Glomerular visceral epithelial cell (primary cell): ENCODE data around the gene PSMB8.
"Not testable (repeated sequence)": the region's sequence is repeated elsewhere in the genome, so short reads cannot be mapped to it uniquely, and the experiment has no call there.

Source experiments
- DNase-seq: peaks from one replicate; pipeline ENCODE4 v3.0.0-alpha.2; 2016; ENCODE audit errors: extremely low spot score

PSMB8 gene

GRCh38 chr6:32837651-32838113 lies 6.2 kb downstream of the PSMB8 start:
- DNase-seq: peak; percentile 34

- no peak for DNase-seq
These were observed 7.0 kb downstream of the PSMB8 start for GRCh38 chr6:32836873-32837272.

DNA sequence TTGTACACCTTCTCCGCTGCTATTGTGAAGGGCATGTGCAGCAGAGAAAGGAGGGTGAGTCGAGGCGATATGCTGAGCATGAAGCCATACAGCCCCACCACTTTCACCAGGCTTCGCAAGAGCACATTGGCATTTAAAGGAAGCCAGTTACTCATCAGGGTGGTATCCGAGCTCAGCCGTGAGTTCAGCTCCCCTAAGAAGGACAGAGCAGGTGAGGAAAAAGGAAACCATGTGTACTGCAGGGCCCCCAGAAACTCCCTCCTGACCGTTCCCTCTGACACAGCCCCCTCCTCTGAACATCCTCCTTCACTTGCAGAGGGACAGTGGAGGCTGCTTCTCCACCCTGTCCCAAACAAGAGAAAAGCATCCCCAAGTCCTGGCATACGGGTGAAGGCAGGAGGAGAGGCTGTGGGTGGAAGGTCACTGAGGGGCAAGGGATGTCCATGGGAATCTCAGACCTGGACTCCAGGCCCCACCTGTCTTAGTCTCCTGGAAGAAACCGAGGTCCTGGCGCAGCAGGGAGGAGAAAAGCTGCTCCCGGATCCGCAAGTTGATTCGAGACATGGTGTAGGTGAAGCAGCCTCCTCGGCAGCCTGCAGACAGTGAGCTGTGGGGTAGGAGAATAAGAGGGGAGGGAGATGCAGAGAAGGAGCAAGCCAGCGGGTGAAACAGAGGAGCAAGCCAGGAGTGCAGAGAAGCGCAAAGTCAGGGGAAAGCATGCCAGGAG lies 8.5 kb downstream of the PSMB8 start:
- no peak for DNase-seq

GRCh38 chr6:32833664-32834063 lies 10.2 kb downstream of the PSMB8 start:
- DNase-seq: no peak

DNA sequence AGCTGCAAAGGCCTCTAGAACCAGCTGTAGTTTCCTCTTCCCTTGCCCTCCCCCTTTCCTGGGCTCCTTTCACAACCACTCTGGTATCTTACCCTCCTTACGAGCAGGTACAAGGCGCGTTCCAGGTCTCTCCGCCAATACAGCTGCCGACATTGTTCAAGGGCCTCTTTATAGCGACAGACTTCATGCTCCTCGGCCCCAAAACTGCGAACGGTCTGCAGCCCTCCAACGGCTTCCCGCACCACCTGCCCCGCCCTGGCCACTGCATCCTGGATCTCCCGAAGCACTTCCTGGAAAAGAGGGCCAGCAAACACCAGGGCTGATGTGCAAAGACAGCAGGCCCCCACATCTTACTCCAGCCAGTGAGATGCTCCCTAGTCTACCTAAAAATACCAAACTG lies 11.3 kb downstream of the PSMB8 start:
- DNase-seq: no peak

DNA sequence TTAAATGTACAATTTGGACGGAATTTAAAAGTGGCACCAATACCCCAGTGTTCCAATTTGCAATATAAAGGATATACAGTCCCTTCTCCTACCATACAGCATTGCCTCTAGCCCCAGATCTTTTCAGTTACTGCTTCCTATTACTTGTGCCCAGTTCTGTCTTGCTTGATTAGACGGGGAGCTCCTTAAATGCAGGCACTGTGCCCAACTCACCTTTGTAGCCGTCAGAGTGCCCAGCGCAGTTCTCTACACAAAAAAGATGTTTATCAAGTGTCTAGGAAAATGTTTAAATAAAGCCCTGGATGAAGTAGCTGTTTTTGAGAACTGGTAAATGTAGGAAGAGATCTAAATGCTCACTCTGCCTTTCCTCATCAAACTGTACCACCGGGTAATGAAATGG lies 12.9 kb downstream of the PSMB8 start:
- DNase-seq: no peak

- DNase-seq: no peak
These were observed 13.8 kb downstream of the PSMB8 start for GRCh38 chr6:32830017-32830416.

DNA sequence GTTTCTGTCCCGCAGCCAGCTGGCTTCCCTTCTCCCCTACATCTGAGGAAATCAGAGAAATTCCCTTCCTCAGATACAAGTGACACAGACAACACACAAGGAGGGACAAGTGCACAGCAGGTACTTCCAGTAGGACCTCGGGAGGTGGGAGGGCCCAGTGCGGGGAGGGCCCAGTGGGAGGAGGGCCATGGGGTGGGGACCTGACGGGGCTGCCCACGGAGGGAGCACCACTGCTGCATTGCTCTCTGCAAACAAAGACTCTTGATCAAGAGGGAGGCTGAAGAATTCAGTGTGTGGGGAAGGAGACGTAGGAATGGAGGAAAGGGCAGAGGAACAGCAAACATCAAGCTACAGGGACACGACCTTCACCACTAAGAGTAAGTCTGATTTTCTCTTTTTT lies 14.4 kb downstream of the PSMB8 start:
- DNase-seq: no peak

DNA sequence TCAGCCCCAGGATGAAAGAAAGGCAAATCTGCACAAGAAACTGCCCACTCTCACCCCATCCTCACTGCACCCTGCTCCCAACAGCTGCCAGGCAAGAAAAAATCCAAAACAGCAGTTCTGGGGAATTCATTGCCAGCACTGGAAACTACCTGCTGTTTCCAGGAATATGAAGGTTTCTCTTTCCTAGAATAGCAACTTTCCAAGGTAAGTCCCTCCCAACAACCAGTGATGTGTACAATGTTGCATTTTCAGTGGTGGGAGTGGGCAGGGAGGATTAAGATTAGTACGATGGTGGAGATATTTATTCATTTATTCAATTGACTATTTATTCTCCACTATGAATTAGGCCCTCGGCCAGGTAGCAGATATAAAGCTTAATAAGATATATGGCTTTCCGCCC lies 16.8 kb downstream of the PSMB8 start:
- no peak for DNase-seq

DNA sequence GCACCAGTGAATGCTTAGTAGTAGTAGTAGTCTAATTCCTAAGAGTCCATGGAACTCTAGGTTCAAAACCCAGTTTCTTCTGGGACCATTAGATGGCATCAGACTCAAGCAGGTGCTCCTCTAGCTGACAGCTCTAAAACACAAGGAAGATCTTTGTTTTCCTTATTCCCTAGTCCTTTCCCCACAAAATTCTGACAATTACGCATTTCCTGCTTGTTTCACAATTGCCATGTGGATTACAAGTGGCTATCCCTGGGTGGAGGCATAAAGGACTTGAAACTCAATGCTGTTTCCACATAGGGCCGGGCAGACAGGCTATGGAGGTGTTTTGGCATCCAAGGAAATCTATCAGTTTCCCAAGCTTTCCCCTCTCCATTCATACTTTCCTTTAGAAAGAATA lies 17.9 kb downstream of the PSMB8 start:
- DNase-seq: no peak

DNA sequence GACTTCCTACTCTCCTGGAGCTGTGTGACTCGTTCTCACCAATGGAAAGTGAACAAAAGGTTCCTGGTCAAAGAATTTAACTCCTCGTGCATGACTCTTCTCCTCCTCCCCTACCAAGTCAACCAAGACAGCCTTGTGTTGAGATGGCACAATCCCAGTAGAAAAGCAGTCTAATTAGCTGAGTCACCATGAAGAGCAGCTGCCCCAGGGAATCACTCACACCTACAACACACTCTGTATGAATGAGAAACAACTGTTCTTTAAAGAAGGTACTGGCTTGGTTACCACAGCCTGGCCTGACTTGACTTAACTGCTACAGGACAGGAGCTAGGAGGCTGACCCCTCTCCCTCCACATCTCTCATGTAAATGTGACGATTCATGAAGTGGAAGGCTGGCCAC lies 24.1 kb downstream of the PSMB8 start:
- peak; percentile 88 for DNase-seq

- no peak for DNase-seq
These were observed 25.0 kb downstream of the PSMB8 start for GRCh38 chr6:32818867-32819266.

DNA sequence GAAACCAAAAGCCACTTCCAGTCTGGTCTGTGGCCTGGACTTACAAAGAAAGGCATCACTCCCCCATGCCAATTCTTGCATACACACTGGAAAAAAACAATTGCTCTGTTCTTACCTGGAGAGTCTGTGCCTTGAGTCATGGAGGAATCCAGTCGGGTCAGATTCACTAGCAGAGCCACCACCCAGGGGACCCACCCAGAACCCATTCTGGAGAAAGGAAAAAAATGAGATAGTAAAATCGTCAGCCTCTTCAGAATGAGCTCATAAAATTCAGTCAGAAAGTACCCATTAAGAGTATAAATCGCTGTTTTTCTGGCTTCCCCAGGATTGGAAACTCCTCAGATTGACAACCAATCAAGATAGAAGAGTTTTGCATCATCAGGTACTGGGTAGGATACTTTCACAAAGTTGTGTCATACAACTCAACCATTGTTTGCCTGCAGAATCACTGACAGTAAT lies 27.1 kb downstream of the PSMB8 start, which contains the start of gene HLA-DOB:
TSS of gene HLA-DOB (minus strand) at position 257 of the 459 bp plus-strand sequence. CDS start at position 206, 51 bp downstream.
- no peak for DNase-seq

- DNase-seq: no peak
These were observed 27.9 kb downstream of the PSMB8 start for GRCh38 chr6:32815996-32816395.

GRCh38 chr6:32815115-32815514 lies 28.7 kb downstream of the PSMB8 start:
- DNase-seq: peak; percentile 17

GRCh38 chr6:32814145-32814544 lies 29.7 kb downstream of the PSMB8 start:
- no peak for DNase-seq

DNA sequence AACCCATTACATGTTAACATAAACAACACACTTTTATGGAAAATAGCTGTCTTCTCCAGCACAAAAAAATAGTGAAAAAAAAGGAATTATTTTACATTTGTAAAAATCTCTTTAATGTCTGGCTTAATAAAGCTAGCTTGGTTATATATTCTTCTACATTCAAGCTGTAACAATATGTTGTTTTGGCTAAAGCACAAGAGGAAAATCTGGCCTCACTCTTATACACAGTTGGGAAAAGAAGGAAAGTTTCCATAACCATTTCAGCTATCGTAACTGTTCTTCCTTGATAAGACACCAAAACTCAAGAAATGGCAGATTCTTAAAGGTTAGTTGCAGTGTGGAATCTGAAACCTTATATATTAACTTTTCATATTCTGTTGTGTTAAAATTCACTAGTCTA lies 34.7 kb downstream of the PSMB8 start:
- no peak for DNase-seq

- DNase-seq: no peak
These were observed 36.7 kb downstream of the PSMB8 start for GRCh38 chr6:32807020-32807580.

GRCh38 chr6:32805404-32805803 lies 38.4 kb downstream of the PSMB8 start:
- DNase-seq: not testable (repeated sequence)

- DNase-seq: no peak
These were observed 40.4 kb downstream of the PSMB8 start for GRCh38 chr6:32803416-32803815.

DNA sequence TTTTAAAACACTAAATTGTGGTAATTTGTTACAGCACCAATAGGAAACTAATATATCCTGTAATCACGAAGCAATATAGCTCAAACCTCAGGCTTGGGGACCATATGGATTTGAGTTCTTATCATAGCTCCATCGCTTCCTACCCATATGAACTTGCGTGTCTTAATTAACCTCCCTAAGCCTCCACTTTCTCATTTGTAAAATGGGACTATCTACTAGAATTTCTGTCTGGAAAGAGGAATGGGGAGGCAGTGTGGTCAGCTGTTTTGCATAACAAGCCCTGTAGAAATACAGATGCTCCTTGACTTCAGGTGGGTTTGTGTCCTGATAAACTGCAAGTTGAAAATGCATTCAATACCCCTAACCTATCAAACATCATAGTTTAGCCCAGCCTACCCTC lies 44.1 kb downstream of the PSMB8 start:
- no peak for DNase-seq

GRCh38 chr6:32799168-32799567 lies 44.7 kb downstream of the PSMB8 start:
- no peak for DNase-seq
